Keratinocyte (primary cell): ENCODE data around the gene ANXA4. TPM values are rescaled to one million over a fixed set of nuclear protein-coding genes. Genes with fewer than 3 reads are reported as not detected.

Experiments used
- DNase-seq: peaks from one replicate; pipeline ENCODE4 v3.0.0-alpha.2; 2011; ENCODE audit warnings: low read depth, missing footprints, low spot score
- FAIRE-seq: peaks from 2 replicates; lab custom pipeline; 2011; peaks lifted over from hg19 to GRCh38; lab: Jason Lieb, UNC
- H2AFZ ChIP-seq: 2 replicates; pipeline ENCODE4 v1.6.0; 2012; ENCODE audit warnings: low read length, control low read depth, inconsistent platforms; ENCODE audit not compliant: control insufficient read depth
- H3K27ac ChIP-seq: 2 replicates; pipeline ENCODE4 v1.5.1; 2011; ENCODE audit warnings: low read length; ENCODE audit not compliant: control insufficient read depth, insufficient read depth
- H3K27me3 ChIP-seq: 3 replicates; pipeline ENCODE4 v1.6.0; 2011; ENCODE audit warnings: low read length; ENCODE audit not compliant: control insufficient read depth, insufficient read depth; ENCODE audit errors: extremely low read depth
- H3K36me3 ChIP-seq, 2 experiments: 2 replicates in 1 of 2; 3 replicates in 1 of 2; pipeline ENCODE4 v1.5.1; 2011; ENCODE audit warnings: low read length in 2 of 2, mild to moderate bottlenecking in 1 of 2; ENCODE audit not compliant: control insufficient read depth in 2 of 2, insufficient read depth in 2 of 2; ENCODE audit errors: extremely low read depth in 1 of 2
- H3K4me1 ChIP-seq: 3 replicates; pipeline ENCODE4 v1.5.1; 2011; ENCODE audit warnings: low read length; ENCODE audit not compliant: control insufficient read depth, insufficient read depth; ENCODE audit errors: extremely low read depth
- H3K4me2 ChIP-seq: 3 replicates; pipeline ENCODE4 v1.6.0; 2011; ENCODE audit warnings: low read depth, low read length; ENCODE audit not compliant: control insufficient read depth, insufficient read depth; ENCODE audit errors: extremely low read depth
- H3K4me3 ChIP-seq, 3 experiments: fragments of 200-600 bp in 1 of 3; sonication (generic) in 1 of 3; 2 replicates in 2 of 3; 3 replicates in 1 of 3; pipeline ENCODE4 v1.5.1; 2011 to 2016; ENCODE audit warnings: low read length in 3 of 3, mild to moderate bottlenecking in 3 of 3, control low read depth in 2 of 3, inconsistent platforms in 1 of 3, low read depth in 1 of 3, mixed read lengths in 1 of 3, mixed run types in 1 of 3, moderate library complexity in 1 of 3; ENCODE audit not compliant: control insufficient read depth in 2 of 3, insufficient read depth in 2 of 3; ENCODE audit errors: extremely low read depth in 1 of 3
- H3K79me2 ChIP-seq: 2 replicates; pipeline ENCODE4 v1.6.0; 2012; ENCODE audit warnings: low read length; ENCODE audit not compliant: control insufficient read depth, insufficient read depth
- H3K9ac ChIP-seq: 3 replicates; pipeline ENCODE4 v1.6.0; 2011; ENCODE audit warnings: low read length; ENCODE audit not compliant: control insufficient read depth, insufficient read depth; ENCODE audit errors: extremely low read depth
- H3K9me1 ChIP-seq: 3 replicates; pipeline ENCODE4 v1.6.0; 2011; ENCODE audit warnings: low read length; ENCODE audit not compliant: control insufficient read depth, insufficient read depth; ENCODE audit errors: extremely low read depth
- H3K9me3 ChIP-seq: 2 replicates; pipeline ENCODE4 v1.5.1; 2012; ENCODE audit warnings: low read depth, low read length; ENCODE audit not compliant: control insufficient read depth
- H4K20me1 ChIP-seq: 3 replicates; pipeline ENCODE4 v1.6.0; 2011; ENCODE audit warnings: low read length; ENCODE audit not compliant: control insufficient read depth, insufficient read depth; ENCODE audit errors: extremely low read depth
- EZH2 ChIP-seq: IDR thresholded peaks from one replicate; pipeline ENCODE4 v1.6.1; 2012; ENCODE audit warnings: inconsistent platforms, mild to moderate bottlenecking, low read length, moderate library complexity
- dilution Hi-C: fragments of 300-500 bp; cut with MboI; formaldehyde crosslinking; loops from one replicate; pipeline ENCODE4 v1.7.0; 2020; ENCODE audit warnings: low sequenced_read_pairs; ENCODE audit not compliant: extremely low pct_ligation_motif_present
- polyA plus RNA-seq, 5 experiments: library from polyadenylated mRNA; depleted of rRNA in 3 of 5; stranded (reverse) in 3 of 5; stranded (forward) in 1 of 5; unstranded in 1 of 5; fragments of >200 nt; gene quantifications; 1 replicate in 1 of 5; 2 replicates in 3 of 5; 3 replicates in 1 of 5; pipeline versions ENCODE4 v1.2.1 to v1.2.3, GENCODE V29; 2011 to 2012; ENCODE audit warnings: missing spikeins in 2 of 5, low read depth in 1 of 5, low replicate concordance in 1 of 5
- TF ChIP-seq, protein P1 (sequence below), 3 experiments: IDR thresholded peaks in 1 of 3; conservative IDR thresholded peaks in 1 of 3; optimal IDR thresholded peaks in 1 of 3; 2 replicates in 2 of 3; 3 replicates in 1 of 3; pipeline versions ENCODE3 to v1.5.1; 2011; ENCODE audit warnings: low read length in 3 of 3, mild to moderate bottlenecking in 3 of 3, moderate library complexity in 2 of 3, control low read depth in 1 of 3, inconsistent platforms in 1 of 3; ENCODE audit not compliant: insufficient read depth in 2 of 3; ENCODE audit errors: extremely low read depth in 1 of 3

ANXA4 gene
- polyA plus RNA-seq, 1 donor (not counting 4 experiments of a cell fraction or from before 2014, with no cell fraction given) = 209 TPM

GRCh38 chr2:69789772-69790600 is 48.1 kb downstream of the ANXA4 start:
- no peaks in the 10 kb centered on the region for H3K27me3 ChIP-seq
- DNase-seq (no peak), FAIRE-seq (no peak)
- no peak overlapping the region for H2AFZ ChIP-seq
- dilution Hi-C loops = no loop called here
- no peaks in the 10 kb centered on the region for H3K4me1 ChIP-seq
- H3K36me3 ChIP-seq = peaks cover 17 to 26% of the 10 kb centered on the region in 2 experiments
- H3K27ac ChIP-seq = no peak overlapping the region
- H3K4me2 ChIP-seq = no peak overlapping the region
- no peaks in the 10 kb centered on the region for H3K79me2 ChIP-seq
- no peaks in the 10 kb centered on the region for H3K9me3 ChIP-seq
- H3K4me3 ChIP-seq = no peak overlapping the region
- TF ChIP-seq EZH2 = no peak
- H3K9ac ChIP-seq = no peak overlapping the region
- H4K20me1 ChIP-seq = no peaks in the 10 kb centered on the region
- no peaks in the 10 kb centered on the region for H3K9me1 ChIP-seq

DNA sequence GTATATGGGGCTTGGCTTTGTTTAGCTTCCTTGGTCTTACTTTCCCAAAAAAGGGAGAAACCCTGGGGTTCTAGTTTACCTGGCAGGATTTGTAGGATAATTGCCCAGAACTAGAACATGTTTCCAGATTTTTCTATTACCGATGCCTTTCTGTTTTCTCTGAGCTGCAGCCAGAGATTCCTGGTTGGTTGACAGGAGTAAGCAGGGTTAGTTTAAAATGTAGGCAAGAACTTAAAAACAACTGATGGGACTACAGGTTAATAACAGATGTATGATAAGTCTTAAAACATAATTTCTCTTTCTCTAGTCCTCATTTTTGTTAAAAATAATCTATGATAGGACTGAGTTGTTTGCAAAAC is 48.6 kb downstream of the ANXA4 start:
- H3K36me3 ChIP-seq = peaks cover 17 to 25% of the 10 kb centered on the region in 2 experiments
- TF ChIP-seq EZH2 = no peak
- TF ChIP-seq, protein P1, sequence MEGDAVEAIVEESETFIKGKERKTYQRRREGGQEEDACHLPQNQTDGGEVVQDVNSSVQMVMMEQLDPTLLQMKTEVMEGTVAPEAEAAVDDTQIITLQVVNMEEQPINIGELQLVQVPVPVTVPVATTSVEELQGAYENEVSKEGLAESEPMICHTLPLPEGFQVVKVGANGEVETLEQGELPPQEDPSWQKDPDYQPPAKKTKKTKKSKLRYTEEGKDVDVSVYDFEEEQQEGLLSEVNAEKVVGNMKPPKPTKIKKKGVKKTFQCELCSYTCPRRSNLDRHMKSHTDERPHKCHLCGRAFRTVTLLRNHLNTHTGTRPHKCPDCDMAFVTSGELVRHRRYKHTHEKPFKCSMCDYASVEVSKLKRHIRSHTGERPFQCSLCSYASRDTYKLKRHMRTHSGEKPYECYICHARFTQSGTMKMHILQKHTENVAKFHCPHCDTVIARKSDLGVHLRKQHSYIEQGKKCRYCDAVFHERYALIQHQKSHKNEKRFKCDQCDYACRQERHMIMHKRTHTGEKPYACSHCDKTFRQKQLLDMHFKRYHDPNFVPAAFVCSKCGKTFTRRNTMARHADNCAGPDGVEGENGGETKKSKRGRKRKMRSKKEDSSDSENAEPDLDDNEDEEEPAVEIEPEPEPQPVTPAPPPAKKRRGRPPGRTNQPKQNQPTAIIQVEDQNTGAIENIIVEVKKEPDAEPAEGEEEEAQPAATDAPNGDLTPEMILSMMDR (optimal IDR thresholded peaks at IDR 0.05 in 1 of 3, IDR thresholded peaks at IDR 0.05 in 1 of 3, conservative IDR thresholded peaks at IDR 0.05 in 1 of 3; ENCODE audit: extremely low read depth in 1 of 3, insufficient read depth in 2 of 3, low read length in 3 of 3) = no peak
- no peaks in the 10 kb centered on the region for H3K4me1 ChIP-seq
- no peak overlapping the region for H3K4me2 ChIP-seq
- H3K9me1 ChIP-seq = no peaks in the 10 kb centered on the region
- DNase-seq (no peak), FAIRE-seq (no peak)
- H4K20me1 ChIP-seq = no peaks in the 10 kb centered on the region
- H3K79me2 ChIP-seq = no peaks in the 10 kb centered on the region
- H3K27me3 ChIP-seq = no peaks in the 10 kb centered on the region
- dilution Hi-C loops = no loop called here
- no peak overlapping the region for H2AFZ ChIP-seq
- H3K9ac ChIP-seq = no peak overlapping the region
- no peaks in the 10 kb centered on the region for H3K9me3 ChIP-seq
- no peak overlapping the region for H3K27ac ChIP-seq
- H3K4me3 ChIP-seq = no peak overlapping the region
